PFSK-1 (cell line): ENCODE measurements around the gene MMP20.

Experiments
- FOXP2 ChIP-seq: optimal IDR thresholded peaks from 2 replicates; pipeline ENCODE3; 2011; ENCODE audit warnings: borderline replicate concordance, control low read depth, inconsistent platforms; ENCODE audit not compliant: insufficient read depth; ENCODE audit errors: extremely low read length, extremely low read depth
- POLR2AphosphoS5 ChIP-seq: IDR thresholded peaks from 2 replicates; pipeline ENCODE4 v1.6.1; 2012; ENCODE audit warnings: low read depth, mild to moderate bottlenecking, control low read depth, low read length, moderate library complexity
- REST ChIP-seq, 2 experiments: IDR thresholded peaks; 2 replicates each; pipeline versions ENCODE4 v1.6.1 to v1.8.0; 2011 to 2012; ENCODE audit warnings: low read depth in 2 of 2, low read length in 2 of 2, control low read depth in 1 of 2, inconsistent platforms in 1 of 2, mild to moderate bottlenecking in 1 of 2, moderate library complexity in 1 of 2; ENCODE audit not compliant: insufficient read depth in 1 of 2
- SIN3A ChIP-seq: IDR thresholded peaks from 2 replicates; pipeline ENCODE4 v1.6.1; 2012; ENCODE audit warnings: mild to moderate bottlenecking, low read length, moderate library complexity, borderline replicate concordance; ENCODE audit not compliant: insufficient read depth
- TAF1 ChIP-seq: IDR thresholded peaks from 2 replicates; pipeline ENCODE4 v1.6.1; 2012; ENCODE audit warnings: low read length, control low read depth, borderline replicate concordance; ENCODE audit not compliant: insufficient read depth

The MMP20 gene

DNA sequence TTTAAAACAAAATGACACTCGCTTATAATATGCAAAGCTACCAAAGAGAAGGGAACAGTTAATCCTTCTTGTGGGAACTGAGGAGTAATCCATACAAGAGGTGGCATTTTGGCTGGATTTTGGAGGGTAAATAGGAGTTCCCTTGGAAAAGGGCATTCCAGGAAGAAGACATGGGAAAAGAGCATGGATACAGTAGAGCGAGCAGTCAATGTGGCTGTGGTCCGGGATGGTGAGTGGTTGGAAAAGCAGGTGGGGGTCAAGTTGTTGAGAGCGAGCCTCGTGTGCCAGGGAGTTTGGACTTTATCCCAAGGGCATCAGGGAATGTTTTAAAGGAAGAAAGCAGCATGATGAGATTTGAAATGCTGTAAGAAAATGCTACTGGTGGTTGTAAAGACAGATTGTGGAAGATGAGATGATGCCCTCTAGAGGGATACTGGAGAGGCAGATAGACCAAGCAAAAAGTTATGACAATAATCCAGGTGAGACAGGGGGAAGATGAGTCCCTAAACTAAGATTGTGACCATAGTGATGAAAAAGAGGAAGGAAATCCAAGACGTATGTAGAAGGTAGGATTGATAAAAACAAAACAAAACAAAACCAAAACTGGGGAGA lies 90.8 kb downstream of the MMP20 start:
- TF ChIP-seq TAF1 (no peak), SIN3A (no peak), REST (IDR thresholded peaks at IDR 0.05; ENCODE audit: insufficient read depth in 1 of 2, low read depth in 2 of 2, low read length in 2 of 2) (no peak), FOXP2 (no peak), POLR2AphosphoS5 (no peak)

DNA sequence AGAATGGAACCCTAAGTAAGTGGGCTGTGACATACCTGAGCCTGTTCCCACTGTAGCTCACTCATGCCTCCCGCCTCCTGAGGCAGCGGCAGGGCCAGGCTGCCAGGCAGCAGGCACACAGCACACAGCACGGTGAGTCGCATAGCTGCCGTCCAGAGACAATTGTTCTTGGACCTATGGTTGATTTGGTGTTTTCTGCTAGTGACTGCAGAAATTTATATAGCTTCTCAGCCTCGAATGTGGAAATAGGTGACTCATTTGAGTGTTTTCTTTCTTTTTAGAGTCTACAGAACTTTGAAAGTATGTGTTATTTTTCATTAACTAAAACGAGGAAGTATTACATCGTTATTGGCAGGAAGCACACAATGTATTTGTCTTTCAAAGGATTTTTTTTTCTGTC lies 94.6 kb downstream of the MMP20 start, which contains the start of gene MMP7:
Gene MMP7, minus strand, starts transcription at position 190 of the 400 bp plus-strand sequence. Its CDS starts 47 bp downstream, at position 143.
- no peak for TF ChIP-seq TAF1
- TF ChIP-seq SIN3A: no peak
- no peak for TF ChIP-seq REST (IDR thresholded peaks at IDR 0.05; ENCODE audit: insufficient read depth in 1 of 2, low read depth in 2 of 2, low read length in 2 of 2)
- TF ChIP-seq FOXP2: no peak
- TF ChIP-seq POLR2AphosphoS5: no peak

GRCh38 chr11:102528618-102529017 lies 96.5 kb downstream of the MMP20 start:
- no peak for TF ChIP-seq REST (IDR thresholded peaks at IDR 0.05; ENCODE audit: insufficient read depth in 1 of 2, low read depth in 2 of 2, low read length in 2 of 2)
- TF ChIP-seq FOXP2: no peak
- TF ChIP-seq POLR2AphosphoS5: no peak
- no peak for TF ChIP-seq SIN3A
- TF ChIP-seq TAF1: no peak

- TF ChIP-seq FOXP2: no peak
- TF ChIP-seq SIN3A: no peak
- TF ChIP-seq POLR2AphosphoS5: no peak
- no peak for TF ChIP-seq REST (IDR thresholded peaks at IDR 0.05; ENCODE audit: insufficient read depth in 1 of 2, low read depth in 2 of 2, low read length in 2 of 2)
- TF ChIP-seq TAF1: no peak
Observed at GRCh38 chr11:102527684-102528083, 97.4 kb downstream of the MMP20 start.

GRCh38 chr11:102527041-102527440 lies 98.1 kb downstream of the MMP20 start:
- TF ChIP-seq POLR2AphosphoS5 (no peak), SIN3A (no peak), TAF1 (no peak), REST (IDR thresholded peaks at IDR 0.05; ENCODE audit: insufficient read depth in 1 of 2, low read depth in 2 of 2, low read length in 2 of 2) (no peak), FOXP2 (no peak)
